HepG2 (cell line): ENCODE results near the gene TMCC1. TPM values are rescaled to one million over a fixed set of nuclear protein-coding genes. Genes with fewer than 3 reads are reported as not detected.
A peak's percentile ranks its signal among the peaks of the same experiment; 100 is the strongest.

ENCODE experiments used
- CEBPZ ChIP-seq: IDR thresholded peaks from 2 replicates; pipeline ENCODE4 v1.6.1; 2012; ENCODE audit warnings: low read length, improper control_type of control experiment
- DNMT1 ChIP-seq: sonication (generic); formaldehyde crosslinking; IDR thresholded peaks from 2 replicates; pipeline ENCODE4 v1.5.1; 2020; ENCODE audit warnings: mild to moderate bottlenecking, missing genetic modification reagents
- HNF4A ChIP-seq: sonication (generic); formaldehyde crosslinking; IDR thresholded peaks from 2 replicates; pipeline ENCODE4 v1.4.0; 2020; ENCODE audit warnings: missing genetic modification reagents
- KAT8 ChIP-seq: IDR thresholded peaks from 2 replicates; pipeline ENCODE4 v1.6.1; 2016; ENCODE audit warnings: missing genetic modification reagents, missing compliant biosample characterization
- NFKBIZ ChIP-seq: IDR thresholded peaks from 2 replicates; pipeline ENCODE4 v1.6.1; 2018; ENCODE audit warnings: missing genetic modification reagents, missing compliant biosample characterization
- NR2C2 ChIP-seq: sonication (generic); formaldehyde crosslinking; IDR thresholded peaks from 2 replicates; pipeline ENCODE4 v1.4.0; 2020; ENCODE audit warnings: missing genetic modification reagents, mild to moderate bottlenecking, moderate library complexity, borderline replicate concordance
- PHF20 ChIP-seq: sonication (generic); formaldehyde crosslinking; IDR thresholded peaks from 2 replicates; pipeline ENCODE4 v1.5.0; 2020; ENCODE audit warnings: mild to moderate bottlenecking, missing genetic modification reagents
- WIZ ChIP-seq: sonication (generic); formaldehyde crosslinking; IDR thresholded peaks from 2 replicates; pipeline ENCODE4 v1.5.1; 2020; ENCODE audit warnings: mild to moderate bottlenecking, missing genetic modification reagents
- ZNF20 ChIP-seq: sonication (generic); formaldehyde crosslinking; IDR thresholded peaks from 2 replicates; pipeline ENCODE4 v1.4.0; 2020; ENCODE audit warnings: mild to moderate bottlenecking, moderate library complexity, missing genetic modification reagents
- ZNF30 ChIP-seq: sonication (generic); formaldehyde crosslinking; IDR thresholded peaks from 2 replicates; pipeline ENCODE4 v1.5.0; 2020; ENCODE audit warnings: mild to moderate bottlenecking, missing genetic modification reagents
- ZNF580 ChIP-seq: IDR thresholded peaks from 2 replicates; pipeline ENCODE4 v1.6.1; 2016; ENCODE audit warnings: low read depth, borderline replicate concordance
- ZNF691 ChIP-seq: sonication (generic); formaldehyde crosslinking; IDR thresholded peaks from 2 replicates; pipeline ENCODE4 v1.4.0; 2020; ENCODE audit warnings: missing genetic modification reagents, low read depth, mild to moderate bottlenecking, borderline replicate concordance
- ZNF768 ChIP-seq: sonication (generic); formaldehyde crosslinking; IDR thresholded peaks from 2 replicates; pipeline ENCODE4 v1.4.0; 2020; ENCODE audit warnings: missing genetic modification reagents
- polyA plus RNA-seq, 8 experiments: library from polyadenylated mRNA; depleted of rRNA in 3 of 8; stranded (reverse) in 7 of 8; unstranded in 1 of 8; fragments of >200 nt; fragmentation: Illumina TruSeq in 4 of 8; extraction: Trizol in 4 of 8; gene quantifications; 2 replicates each; pipeline versions ENCODE4 v1.2.1 to v1.2.3, GENCODE V29; 2011 to 2016; ENCODE audit warnings: low read depth in 4 of 8, missing spikeins in 1 of 8, mixed read lengths in 1 of 8; ENCODE audit not compliant: insufficient read depth in 1 of 8
- total RNA-seq, 5 experiments: library from RNA; depleted of rRNA; stranded (reverse); fragments of >200 nt; fragmentation: Illumina TruSeq; extraction: Trizol; gene quantifications; 2 replicates each; pipeline ENCODE4 v1.2.3, GENCODE V29; 2016; ENCODE audit warnings: low read depth in 1 of 5
- TF ChIP-seq, protein P1 (sequence below): IDR thresholded peaks from 2 replicates; pipeline ENCODE4 v1.6.1; 2016; ENCODE audit warnings: low read depth, control low read depth
- TF ChIP-seq, protein P2 (sequence below): sonication (generic); formaldehyde crosslinking; IDR thresholded peaks from 2 replicates; pipeline ENCODE4 v1.5.0; 2020; ENCODE audit warnings: mild to moderate bottlenecking, missing genetic modification reagents
- TF ChIP-seq, protein P3 (sequence below): sonication (generic); formaldehyde crosslinking; IDR thresholded peaks from 2 replicates; pipeline ENCODE4 v1.8.1; 2023; ENCODE audit warnings: mild to moderate bottlenecking, moderate library complexity, missing genetic modification reagents
- TF ChIP-seq, protein P4 (sequence below): sonication (generic); formaldehyde crosslinking; IDR thresholded peaks from 2 replicates; pipeline ENCODE4 v1.8.1; 2023; ENCODE audit warnings: missing genetic modification reagents, inconsistent platforms, borderline replicate concordance
- TF ChIP-seq, protein P5 (sequence below): IDR thresholded peaks from 2 replicates; pipeline ENCODE4 v1.6.1; 2016; ENCODE audit warnings: missing biosample characterization, missing genetic modification reagents, low read depth

Gene TMCC1
- total and polyA plus RNA-seq, 2 of the 13 experiments (the other 11 are each of a cell fraction or from before 2014, with no cell fraction given), result 12.1 to 264 TPM

GRCh38 chr3:129628169-129628522, 265.4 kb downstream of the TMCC1 start (continued):
- TF ChIP-seq ZNF691 (CRISPR knock-in tag) (no peak), ZNF580 (CRISPR knock-in tag) (no peak), ZNF20 (CRISPR knock-in tag) (no peak), HNF4A (CRISPR knock-in tag) (peak; percentile 79), NR2C2 (CRISPR knock-in tag) (peak; percentile 36; the same call in 1 of the 2 replicates), KAT8 (CRISPR knock-in tag) (no peak), ZNF768 (CRISPR knock-in tag) (no peak), DNMT1 (CRISPR knock-in tag) (no peak), ZNF30 (CRISPR knock-in tag) (no peak), CEBPZ (no peak), PHF20 (CRISPR knock-in tag) (no peak), NFKBIZ (CRISPR knock-in tag) (0 out of 2 replicates have a peak, but pooled peaks have one; percentile 29), WIZ (CRISPR knock-in tag) (no peak)
- TF ChIP-seq, protein P1, sequence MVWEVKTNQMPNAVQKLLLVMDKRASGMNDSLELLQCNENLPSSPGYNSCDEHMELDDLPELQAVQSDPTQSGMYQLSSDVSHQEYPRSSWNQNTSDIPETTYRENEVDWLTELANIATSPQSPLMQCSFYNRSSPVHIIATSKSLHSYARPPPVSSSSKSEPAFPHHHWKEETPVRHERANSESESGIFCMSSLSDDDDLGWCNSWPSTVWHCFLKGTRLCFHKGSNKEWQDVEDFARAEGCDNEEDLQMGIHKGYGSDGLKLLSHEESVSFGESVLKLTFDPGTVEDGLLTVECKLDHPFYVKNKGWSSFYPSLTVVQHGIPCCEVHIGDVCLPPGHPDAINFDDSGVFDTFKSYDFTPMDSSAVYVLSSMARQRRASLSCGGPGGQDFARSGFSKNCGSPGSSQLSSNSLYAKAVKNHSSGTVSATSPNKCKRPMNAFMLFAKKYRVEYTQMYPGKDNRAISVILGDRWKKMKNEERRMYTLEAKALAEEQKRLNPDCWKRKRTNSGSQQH (CRISPR knock-in tag), result no peak
- TF ChIP-seq, protein P2, sequence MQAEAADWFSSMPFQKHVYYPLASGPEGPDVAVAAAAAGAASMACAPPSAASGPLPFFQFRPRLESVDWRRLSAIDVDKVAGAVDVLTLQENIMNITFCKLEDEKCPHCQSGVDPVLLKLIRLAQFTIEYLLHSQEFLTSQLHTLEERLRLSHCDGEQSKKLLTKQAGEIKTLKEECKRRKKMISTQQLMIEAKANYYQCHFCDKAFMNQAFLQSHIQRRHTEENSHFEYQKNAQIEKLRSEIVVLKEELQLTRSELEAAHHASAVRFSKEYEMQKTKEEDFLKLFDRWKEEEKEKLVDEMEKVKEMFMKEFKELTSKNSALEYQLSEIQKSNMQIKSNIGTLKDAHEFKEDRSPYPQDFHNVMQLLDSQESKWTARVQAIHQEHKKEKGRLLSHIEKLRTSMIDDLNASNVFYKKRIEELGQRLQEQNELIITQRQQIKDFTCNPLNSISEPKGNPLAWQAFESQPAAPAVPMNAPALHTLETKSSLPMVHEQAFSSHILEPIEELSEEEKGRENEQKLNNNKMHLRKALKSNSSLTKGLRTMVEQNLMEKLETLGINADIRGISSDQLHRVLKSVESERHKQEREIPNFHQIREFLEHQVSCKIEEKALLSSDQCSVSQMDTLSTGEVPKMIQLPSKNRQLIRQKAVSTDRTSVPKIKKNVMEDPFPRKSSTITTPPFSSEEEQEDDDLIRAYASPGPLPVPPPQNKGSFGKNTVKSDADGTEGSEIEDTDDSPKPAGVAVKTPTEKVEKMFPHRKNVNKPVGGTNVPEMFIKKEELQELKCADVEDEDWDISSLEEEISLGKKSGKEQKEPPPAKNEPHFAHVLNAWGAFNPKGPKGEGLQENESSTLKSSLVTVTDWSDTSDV (CRISPR knock-in tag), result no peak
- TF ChIP-seq, protein P3, sequence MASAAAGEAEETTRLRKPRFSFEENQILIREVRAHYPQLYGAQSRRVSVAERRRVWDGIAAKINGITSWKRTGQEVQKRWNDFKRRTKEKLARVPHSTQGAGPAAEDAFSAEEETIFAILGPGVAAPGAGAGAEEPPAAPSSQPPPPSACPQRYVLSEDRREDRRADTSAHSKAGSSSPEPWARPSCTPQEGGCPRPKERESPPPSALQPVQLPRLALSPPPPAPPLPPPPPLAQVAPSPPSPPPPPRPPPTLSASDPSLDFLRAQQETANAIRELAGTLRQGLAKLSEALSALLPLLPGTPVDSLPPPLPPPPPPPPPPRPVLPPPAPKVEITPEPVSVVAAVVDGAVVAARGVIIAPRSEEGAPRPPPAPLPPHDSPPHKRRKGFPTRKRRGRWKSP, result no peak
- TF ChIP-seq, protein P4, sequence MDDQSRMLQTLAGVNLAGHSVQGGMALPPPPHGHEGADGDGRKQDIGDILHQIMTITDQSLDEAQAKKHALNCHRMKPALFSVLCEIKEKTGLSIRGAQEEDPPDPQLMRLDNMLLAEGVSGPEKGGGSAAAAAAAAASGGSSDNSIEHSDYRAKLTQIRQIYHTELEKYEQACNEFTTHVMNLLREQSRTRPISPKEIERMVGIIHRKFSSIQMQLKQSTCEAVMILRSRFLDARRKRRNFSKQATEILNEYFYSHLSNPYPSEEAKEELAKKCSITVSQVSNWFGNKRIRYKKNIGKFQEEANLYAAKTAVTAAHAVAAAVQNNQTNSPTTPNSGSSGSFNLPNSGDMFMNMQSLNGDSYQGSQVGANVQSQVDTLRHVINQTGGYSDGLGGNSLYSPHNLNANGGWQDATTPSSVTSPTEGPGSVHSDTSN (CRISPR knock-in tag), result no peak
- TF ChIP-seq, protein P5, sequence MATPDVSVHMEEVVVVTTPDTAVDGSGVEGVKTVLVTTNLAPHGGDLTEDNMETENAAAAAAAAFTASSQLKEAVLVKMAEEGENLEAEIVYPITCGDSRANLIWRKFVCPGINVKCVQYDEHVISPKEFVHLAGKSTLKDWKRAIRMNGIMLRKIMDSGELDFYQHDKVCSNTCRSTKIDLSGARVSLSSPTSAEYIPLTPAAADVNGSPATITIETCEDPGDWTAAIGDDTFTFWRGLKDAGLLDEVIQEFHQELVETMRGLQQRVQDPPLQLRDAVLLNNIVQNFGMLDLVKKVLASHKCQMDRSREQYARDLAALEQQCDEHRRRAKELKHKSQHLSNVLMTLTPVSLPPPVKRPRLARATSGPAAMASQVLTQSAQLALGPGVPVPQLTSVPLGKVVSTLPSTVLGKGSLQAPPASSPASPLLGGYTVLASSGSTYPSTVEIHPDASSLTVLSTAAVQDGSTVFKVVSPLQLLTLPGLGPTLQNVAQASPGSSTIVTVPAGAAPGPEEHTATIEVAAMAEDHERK, result no peak
